Sigmoid colon (tissue), 4 donors: ENCODE measurements around the gene IFNGR1.

Experiments used
- CTCF ChIP-seq, 4 experiments: fragments of 450-650 bp in 3 of 4; fragments of 200-600 bp in 1 of 4; IDR thresholded peaks; one replicate each; pipeline ENCODE4 v1.5.1; 2016 to 2019; ENCODE audit warnings: antibody characterized with exemption in 4 of 4, mild to moderate bottlenecking in 3 of 4, moderate library complexity in 2 of 4
- POLR2AphosphoS5 ChIP-seq, 4 donors: sonication (generic); formaldehyde crosslinking; IDR thresholded peaks; one replicate each; pipeline ENCODE4 v1.6.1; 2017; ENCODE audit warnings: antibody characterized with exemption in 4 of 4

GRCh38 chr6:137248702-137249101 is 29.5 kb upstream of the IFNGR1 start:
- no peak for TF ChIP-seq CTCF (IDR thresholded peaks at IDR 0.05)
- TF ChIP-seq POLR2AphosphoS5 (IDR thresholded peaks at IDR 0.05): peak in 1 of 4 donors; percentile 17
